ENCODE measurements around the gene OMD.

OMD gene

DNA sequence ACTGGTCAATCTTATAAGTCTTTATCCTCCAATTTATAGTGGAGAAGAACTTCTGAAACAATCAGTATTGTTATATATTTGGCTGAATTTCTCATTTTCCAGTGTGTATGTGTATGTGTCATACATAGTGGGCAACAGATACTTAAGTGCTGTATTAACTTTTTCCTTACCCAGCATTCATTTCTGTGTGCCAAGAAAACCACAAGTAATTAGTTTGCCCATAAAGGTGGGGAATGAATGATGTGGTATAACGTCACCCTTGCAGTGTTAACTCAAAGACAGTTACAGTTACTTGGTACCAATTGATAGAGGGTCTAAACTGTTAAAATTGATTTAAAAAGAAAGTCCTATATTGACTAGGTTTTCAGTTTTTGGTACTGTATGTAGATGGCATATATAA lies 21.9 kb downstream of the OMD start:
- DNase-seq (ENCODE audit: extremely low spot score): no peak
- CTCF ChIA-PET: no interaction called here
- TF ChIP-seq TARDBP (IDR thresholded peaks at IDR 0.05) (no peak), CTBP1 (IDR thresholded peaks at IDR 0.05; ENCODE audit: borderline replicate concordance) (no peak), HDGF (IDR thresholded peaks at IDR 0.05; ENCODE audit: borderline replicate concordance) (no peak), ZNF384 (IDR thresholded peaks at IDR 0.05) (no peak), BHLHE40 (IDR thresholded peaks at IDR 0.05; ENCODE audit: borderline replicate concordance) (no peak), FOXK2 (IDR thresholded peaks at IDR 0.05) (no peak), ELF4 (IDR thresholded peaks at IDR 0.05) (no peak), FOXM1 (IDR thresholded peaks at IDR 0.05; ENCODE audit: borderline replicate concordance) (no peak), NFRKB (IDR thresholded peaks at IDR 0.05) (no peak), SP1 (IDR thresholded peaks at IDR 0.05) (no peak), SUZ12 (IDR thresholded peaks at IDR 0.05) (no peak), LEF1 (IDR thresholded peaks at IDR 0.05; ENCODE audit: borderline replicate concordance) (no peak), ARNT (IDR thresholded peaks at IDR 0.05) (no peak)
- TF ChIP-seq, protein P1, sequence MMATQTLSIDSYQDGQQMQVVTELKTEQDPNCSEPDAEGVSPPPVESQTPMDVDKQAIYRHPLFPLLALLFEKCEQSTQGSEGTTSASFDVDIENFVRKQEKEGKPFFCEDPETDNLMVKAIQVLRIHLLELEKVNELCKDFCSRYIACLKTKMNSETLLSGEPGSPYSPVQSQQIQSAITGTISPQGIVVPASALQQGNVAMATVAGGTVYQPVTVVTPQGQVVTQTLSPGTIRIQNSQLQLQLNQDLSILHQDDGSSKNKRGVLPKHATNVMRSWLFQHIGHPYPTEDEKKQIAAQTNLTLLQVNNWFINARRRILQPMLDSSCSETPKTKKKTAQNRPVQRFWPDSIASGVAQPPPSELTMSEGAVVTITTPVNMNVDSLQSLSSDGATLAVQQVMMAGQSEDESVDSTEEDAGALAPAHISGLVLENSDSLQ (IDR thresholded peaks at IDR 0.05): no peak
- POLR2A ChIA-PET: no interaction called here

DNA sequence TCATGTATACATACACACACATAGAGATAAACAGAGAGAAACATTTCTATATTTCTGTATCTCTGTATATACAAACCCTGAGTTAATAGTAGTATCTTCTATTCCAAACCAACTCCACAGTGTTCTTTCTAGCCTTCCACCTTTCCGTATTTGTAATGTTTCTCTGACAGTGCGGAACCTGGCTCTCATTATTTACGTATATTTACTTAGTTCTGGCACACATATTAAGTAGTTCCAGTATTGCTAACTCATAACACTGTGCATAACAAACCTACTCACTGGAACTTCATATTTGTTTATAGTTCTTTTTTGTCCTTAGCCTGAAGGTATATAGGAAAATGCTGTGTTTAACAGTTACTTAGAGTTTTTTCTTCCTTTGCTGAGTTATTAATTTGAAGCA lies 26.4 kb downstream of the OMD start:
- no peak for DNase-seq (ENCODE audit: extremely low spot score)
- TF ChIP-seq CTBP1 (IDR thresholded peaks at IDR 0.05; ENCODE audit: borderline replicate concordance): no peak
- no peak for TF ChIP-seq FOXA1 (IDR thresholded peaks at IDR 0.05)
- no peak for TF ChIP-seq SUZ12 (IDR thresholded peaks at IDR 0.05)
- no peak for TF ChIP-seq BHLHE40 (IDR thresholded peaks at IDR 0.05; ENCODE audit: borderline replicate concordance)
- no peak for TF ChIP-seq TARDBP (IDR thresholded peaks at IDR 0.05)
- no peak for TF ChIP-seq SP1 (IDR thresholded peaks at IDR 0.05)
- TF ChIP-seq ZNF384 (IDR thresholded peaks at IDR 0.05): no peak
- TF ChIP-seq, protein P1 (IDR thresholded peaks at IDR 0.05): no peak
- no peak for TF ChIP-seq L3MBTL2 (conservative IDR thresholded peaks at IDR 0.05)
- TF ChIP-seq LEF1 (IDR thresholded peaks at IDR 0.05; ENCODE audit: borderline replicate concordance): no peak
- TF ChIP-seq ARNT (IDR thresholded peaks at IDR 0.05): no peak
- TF ChIP-seq ELF4 (IDR thresholded peaks at IDR 0.05): no peak
- no peak for TF ChIP-seq FOXM1 (IDR thresholded peaks at IDR 0.05; ENCODE audit: borderline replicate concordance)
- TF ChIP-seq NFRKB (IDR thresholded peaks at IDR 0.05): no peak
- no peak for TF ChIP-seq HDGF (IDR thresholded peaks at IDR 0.05; ENCODE audit: borderline replicate concordance)
- TF ChIP-seq FOXK2 (IDR thresholded peaks at IDR 0.05): no peak
- POLR2A ChIA-PET: no interaction called here
- CTCF ChIA-PET: no interaction called here

DNA sequence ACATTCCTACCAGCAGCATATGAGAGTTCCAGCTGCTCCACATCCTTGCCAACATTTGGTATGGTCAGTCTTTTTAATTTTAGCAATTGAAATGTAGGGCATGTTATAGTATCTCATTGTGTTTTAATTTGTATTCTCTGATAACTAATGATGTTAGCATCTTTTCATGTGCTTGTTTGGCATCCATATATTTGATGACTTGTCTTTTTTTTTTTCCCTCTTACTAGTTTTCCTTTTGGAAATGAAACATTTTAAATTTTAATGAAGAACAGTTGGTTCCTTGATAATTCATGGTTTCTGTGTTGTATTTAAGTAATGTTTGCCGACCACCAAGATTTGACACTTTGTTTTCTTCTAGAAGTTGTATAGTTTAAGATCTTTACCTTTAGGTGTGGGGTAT lies 28.7 kb downstream of the OMD start:
- DNase-seq (ENCODE audit: extremely low spot score): no peak
- TF ChIP-seq SUZ12 (IDR thresholded peaks at IDR 0.05) (no peak), TARDBP (IDR thresholded peaks at IDR 0.05) (no peak), CTBP1 (IDR thresholded peaks at IDR 0.05; ENCODE audit: borderline replicate concordance) (no peak), L3MBTL2 (conservative IDR thresholded peaks at IDR 0.05) (no peak), BHLHE40 (IDR thresholded peaks at IDR 0.05; ENCODE audit: borderline replicate concordance) (no peak), SP1 (IDR thresholded peaks at IDR 0.05) (no peak), FOXK2 (IDR thresholded peaks at IDR 0.05) (no peak), FOXM1 (IDR thresholded peaks at IDR 0.05; ENCODE audit: borderline replicate concordance) (no peak), ARNT (IDR thresholded peaks at IDR 0.05) (no peak), FOXA1 (IDR thresholded peaks at IDR 0.05) (no peak), NFRKB (IDR thresholded peaks at IDR 0.05) (no peak), HDGF (IDR thresholded peaks at IDR 0.05; ENCODE audit: borderline replicate concordance) (no peak), ELF4 (IDR thresholded peaks at IDR 0.05) (no peak), ZNF384 (IDR thresholded peaks at IDR 0.05) (no peak), LEF1 (IDR thresholded peaks at IDR 0.05; ENCODE audit: borderline replicate concordance) (no peak)
- CTCF ChIA-PET: no interaction called here
- POLR2A ChIA-PET: no interaction called here

DNA sequence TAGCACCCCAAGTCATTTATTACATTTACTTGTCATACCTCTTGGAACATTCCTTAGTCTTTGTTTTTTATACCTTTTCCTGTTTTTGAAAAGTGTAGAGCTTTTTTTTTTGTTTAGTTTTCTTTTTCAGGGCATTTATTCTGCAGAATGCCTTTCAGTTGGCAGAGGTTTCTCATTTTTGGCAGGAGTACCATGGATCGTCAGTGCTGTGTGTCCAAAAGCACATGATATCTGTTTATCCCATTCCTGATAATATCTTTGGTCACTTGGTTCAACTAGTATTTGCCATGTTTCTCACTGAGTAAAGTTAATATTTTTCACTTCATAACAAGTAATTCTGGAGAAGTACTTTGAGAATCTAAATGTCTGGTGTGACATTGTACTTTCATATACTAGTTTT lies 30.6 kb downstream of the OMD start:
- no peak for DNase-seq (ENCODE audit: extremely low spot score)
- POLR2A ChIA-PET: no interaction called here
- CTCF ChIA-PET: no interaction called here
- TF ChIP-seq LEF1 (IDR thresholded peaks at IDR 0.05; ENCODE audit: borderline replicate concordance) (no peak), BHLHE40 (IDR thresholded peaks at IDR 0.05; ENCODE audit: borderline replicate concordance) (no peak), HDGF (IDR thresholded peaks at IDR 0.05; ENCODE audit: borderline replicate concordance) (no peak), CTBP1 (IDR thresholded peaks at IDR 0.05; ENCODE audit: borderline replicate concordance) (no peak), ARNT (IDR thresholded peaks at IDR 0.05) (no peak), L3MBTL2 (conservative IDR thresholded peaks at IDR 0.05) (no peak), FOXM1 (IDR thresholded peaks at IDR 0.05; ENCODE audit: borderline replicate concordance) (no peak), SP1 (IDR thresholded peaks at IDR 0.05) (no peak), ELF4 (IDR thresholded peaks at IDR 0.05) (no peak), ZNF384 (IDR thresholded peaks at IDR 0.05) (no peak), FOXK2 (IDR thresholded peaks at IDR 0.05) (no peak)
- TF ChIP-seq, protein P1 (IDR thresholded peaks at IDR 0.05): no peak

DNA sequence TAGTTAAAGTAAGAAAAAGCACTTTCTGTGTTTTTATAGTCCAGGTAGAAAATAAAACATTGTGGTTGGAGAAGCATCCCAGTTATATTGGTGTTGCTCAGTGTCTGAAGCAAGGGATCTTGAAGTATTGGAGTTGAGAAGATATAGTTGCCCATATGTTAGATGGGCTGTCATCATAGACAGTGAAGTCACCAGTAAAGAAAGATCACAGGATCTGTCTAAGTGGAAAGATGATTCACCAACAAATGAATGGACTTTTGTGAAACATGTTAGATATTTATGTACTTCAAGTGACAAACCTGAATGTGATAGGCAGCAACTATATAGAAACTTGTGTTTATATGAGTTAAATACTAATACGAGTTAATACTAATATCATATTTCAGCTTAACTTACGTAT lies 31.6 kb downstream of the OMD start:
- POLR2A ChIA-PET: no interaction called here
- CTCF ChIA-PET: interaction anchor here (0.6 kb wide), 1 partner anchor 555 kb away, joined by 4 read pairs; no protein-coding TSS in a partner anchor
- no peak for TF ChIP-seq BHLHE40 (IDR thresholded peaks at IDR 0.05; ENCODE audit: borderline replicate concordance)
- no peak for TF ChIP-seq LEF1 (IDR thresholded peaks at IDR 0.05; ENCODE audit: borderline replicate concordance)
- TF ChIP-seq CTBP1 (IDR thresholded peaks at IDR 0.05; ENCODE audit: borderline replicate concordance): no peak
- TF ChIP-seq FOXM1 (IDR thresholded peaks at IDR 0.05; ENCODE audit: borderline replicate concordance): no peak
- no peak for TF ChIP-seq FOXK2 (IDR thresholded peaks at IDR 0.05)
- no peak for DNase-seq (ENCODE audit: extremely low spot score)

DNA sequence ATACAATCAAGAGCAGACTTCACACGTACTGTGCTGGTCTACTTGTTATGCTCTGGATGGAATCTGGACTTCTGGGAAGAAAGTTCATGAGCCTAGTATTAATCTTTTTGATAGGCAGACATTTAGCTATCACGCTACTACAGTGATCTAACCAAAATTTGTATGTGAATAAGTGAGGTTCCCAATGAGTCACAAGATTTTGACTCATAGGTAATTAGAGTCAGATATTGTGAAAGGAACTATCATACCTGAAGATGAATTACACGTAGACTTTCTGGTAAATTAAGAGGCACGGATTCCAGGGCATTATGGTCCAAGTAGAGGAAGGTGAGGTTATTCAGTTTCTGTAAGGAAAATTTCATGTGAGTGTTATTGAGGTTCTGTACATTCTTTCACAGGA lies 38.3 kb downstream of the OMD start:
- TF ChIP-seq ZNF384 (IDR thresholded peaks at IDR 0.05): no peak
- TF ChIP-seq, protein P1 (IDR thresholded peaks at IDR 0.05): no peak
- no peak for TF ChIP-seq FOXK2 (IDR thresholded peaks at IDR 0.05)
- TF ChIP-seq SUZ12 (IDR thresholded peaks at IDR 0.05): no peak
- no peak for TF ChIP-seq TARDBP (IDR thresholded peaks at IDR 0.05)
- TF ChIP-seq FOXM1 (IDR thresholded peaks at IDR 0.05; ENCODE audit: borderline replicate concordance): no peak
- TF ChIP-seq CTBP1 (IDR thresholded peaks at IDR 0.05; ENCODE audit: borderline replicate concordance): no peak
- TF ChIP-seq L3MBTL2 (conservative IDR thresholded peaks at IDR 0.05): no peak
- TF ChIP-seq FOXA1 (IDR thresholded peaks at IDR 0.05): no peak
- no peak for TF ChIP-seq ELF4 (IDR thresholded peaks at IDR 0.05)
- TF ChIP-seq BHLHE40 (IDR thresholded peaks at IDR 0.05; ENCODE audit: borderline replicate concordance): no peak
- TF ChIP-seq SP1 (IDR thresholded peaks at IDR 0.05): no peak
- no peak for TF ChIP-seq LEF1 (IDR thresholded peaks at IDR 0.05; ENCODE audit: borderline replicate concordance)
- no peak for TF ChIP-seq ARNT (IDR thresholded peaks at IDR 0.05)
- no peak for TF ChIP-seq NFRKB (IDR thresholded peaks at IDR 0.05)
- no peak for TF ChIP-seq HDGF (IDR thresholded peaks at IDR 0.05; ENCODE audit: borderline replicate concordance)
- POLR2A ChIA-PET: no interaction called here
- CTCF ChIA-PET: no interaction called here
- DNase-seq (ENCODE audit: extremely low spot score): no peak

Measured in HEK293T (cell line).